ENCODE measurements around the gene TGFBR1.

DNA sequence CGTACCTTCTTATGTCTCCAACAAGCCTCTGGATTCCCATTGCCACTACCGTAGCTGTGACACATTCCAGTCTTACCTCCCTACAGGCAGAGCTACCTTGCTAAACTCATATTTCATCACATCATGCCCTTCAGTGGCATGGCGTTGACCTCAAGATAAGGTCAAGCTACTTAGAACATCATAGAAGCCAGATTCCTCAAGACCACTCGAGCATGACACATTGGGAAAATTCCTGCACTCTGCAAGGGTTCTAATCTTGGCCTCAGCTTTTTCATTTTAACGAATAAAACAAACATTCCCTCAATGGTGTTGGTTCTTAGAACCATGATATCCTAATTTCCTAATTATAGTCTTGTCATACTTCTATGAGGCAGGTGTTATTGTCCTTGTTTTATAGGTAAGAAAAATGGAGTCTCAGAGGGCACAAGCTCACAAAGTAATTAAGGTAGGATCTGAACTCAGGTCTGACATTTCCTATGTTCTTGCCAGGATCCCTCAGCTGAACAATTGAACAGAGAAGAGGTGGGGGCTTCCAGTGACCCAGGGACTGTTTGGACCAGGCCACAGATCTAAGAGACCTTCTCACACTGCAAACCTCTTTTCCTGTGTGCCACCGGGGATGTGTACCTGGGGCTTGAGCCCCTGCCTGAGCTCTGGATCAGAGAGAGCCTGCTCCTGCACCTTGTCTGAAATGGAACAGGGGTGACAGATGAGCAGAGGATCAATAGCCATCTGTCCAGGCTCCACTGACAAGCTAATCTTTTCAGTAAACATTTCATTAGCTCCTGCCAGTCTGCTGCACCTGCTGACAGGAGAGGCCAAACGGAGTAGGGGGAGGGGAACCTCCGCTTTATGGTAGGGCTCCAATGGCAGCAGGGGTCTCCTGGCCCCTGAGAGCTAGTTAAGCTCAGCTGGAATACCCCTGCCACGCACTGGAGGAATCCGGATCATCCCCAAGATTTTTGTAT lies 67.5 kb downstream of the TGFBR1 start:
- no peak for TF ChIP-seq CTCF (IDR thresholded peaks at IDR 0.05)
- TF ChIP-seq JUND (IDR thresholded peaks at IDR 0.05): no peak
- TF ChIP-seq TAF1 (IDR thresholded peaks at IDR 0.05; ENCODE audit: borderline replicate concordance, low read depth, low read length): no peak
- no peak for TF ChIP-seq EZH2phosphoT487 (IDR thresholded peaks at IDR 0.05; ENCODE audit: borderline replicate concordance, low read depth)
- TF ChIP-seq RFX5 (IDR thresholded peaks at IDR 0.05; ENCODE audit: low read length): no peak
- TF ChIP-seq NFIC (IDR thresholded peaks at IDR 0.05; ENCODE audit: borderline replicate concordance): no peak
- no peak for TF ChIP-seq GABPA (IDR thresholded peaks at IDR 0.05; ENCODE audit: low read depth)
- no peak for TF ChIP-seq FOXM1 (IDR thresholded peaks at IDR 0.05; ENCODE audit: low read depth)
- no peak for TF ChIP-seq POLR2AphosphoS5 (IDR thresholded peaks at IDR 0.05; ENCODE audit: low read depth, low read length)
